Thyroid gland (tissue), 4 donors: ENCODE results near the gene PMEPA1. TPM values are rescaled to one million over a fixed set of nuclear protein-coding genes. Genes with fewer than 3 reads are reported as not detected.

ENCODE experiments used
- DNase-seq, 2 donors: peaks; one replicate each; pipeline ENCODE4 v3.0.0-alpha.2; 2019
- H3K27ac ChIP-seq, 3 donors: fragments of 200-600 bp; sonication (generic); 1 replicate in 2 of 3; 2 replicates in 1 of 3; pipeline ENCODE4 v1.5.1; 2016 to 2019; ENCODE audit warnings: mild to moderate bottlenecking in 1 of 3, moderate library complexity in 1 of 3
- H3K27me3 ChIP-seq: fragments of 200-600 bp; sonication (generic); one replicate; pipeline ENCODE4 v1.5.1; 2019
- H3K36me3 ChIP-seq, 2 donors: fragments of 200-600 bp; sonication (generic); one replicate each; pipeline ENCODE4 v1.5.1; 2016 to 2019
- H3K4me1 ChIP-seq, 2 donors: fragments of 200-600 bp; sonication (generic); one replicate each; pipeline ENCODE4 v1.5.1; 2017 to 2019
- H3K4me3 ChIP-seq, 3 donors: fragments of 200-600 bp; sonication (generic); replicated peaks in 1 of 3; 1 replicate in 2 of 3; 2 replicates in 1 of 3; pipeline ENCODE4 v1.5.1; 2016; ENCODE audit warnings: mild to moderate bottlenecking in 1 of 3
- H3K9me3 ChIP-seq: fragments of 200-600 bp; sonication (generic); one replicate; pipeline ENCODE4 v1.5.1; 2017
- CTCF ChIP-seq, 6 experiments: fragments of 200-600 bp in 3 of 6; fragments of 450-650 bp in 3 of 6; sonication (generic) in 3 of 6; IDR thresholded peaks; one replicate each; pipeline ENCODE4 v1.5.1; 2016 to 2019; ENCODE audit warnings: antibody characterized with exemption in 6 of 6, mild to moderate bottlenecking in 2 of 6, inconsistent platforms in 1 of 6, moderate library complexity in 1 of 6
- POLR2A ChIP-seq, 2 donors: fragments of 450-650 bp; IDR thresholded peaks; one replicate each; pipeline ENCODE4 v1.6.1; 2017; ENCODE audit warnings: antibody characterized with exemption in 2 of 2, mild to moderate bottlenecking in 2 of 2, moderate library complexity in 1 of 2
- WGBS, 2 donors: methylation state at CpG; one replicate each; pipeline ENCODE4 v1.1.5; 2017; 5-methylcytosine and 5-hydroxymethylcytosine counted together
- intact Hi-C: fragments of 100-400 bp; cut with DNase I; formaldehyde crosslinking; loops from one replicate; pipeline ENCODE4 v1.15.1; 2023
- total RNA-seq, 4 donors: library from RNA; depleted of rRNA; stranded (reverse); fragments of >200 nt; gene quantifications; one replicate each; pipeline ENCODE4 v1.2.3, GENCODE V29; 2016

The PMEPA1 gene
- total RNA-seq, 4 donors from 2014 or later = 6.5 to 12.6 (median 8.3) TPM

- no peaks in the 10 kb centered on the region for H3K36me3 ChIP-seq
- 85 to 89% methylated on average over 4 of the region's 4 CpGs for WGBS, 2 donors
- no peak for TF ChIP-seq CTCF (IDR thresholded peaks at IDR 0.05)
- no peak for TF ChIP-seq POLR2A (IDR thresholded peaks at IDR 0.05)
Observed at GRCh38 chr20:57728762-57729161, 18.9 kb upstream of the PMEPA1 start.

GRCh38 chr20:57727863-57728262 lies 18.0 kb upstream of the PMEPA1 start:
- Histone ChIP-seq H3K27ac (no peak overlapping the region), H3K4me3 (no peak overlapping the region), H3K27me3 (no peaks in the 10 kb centered on the region), H3K9me3 (no peaks in the 10 kb centered on the region), H3K36me3 (no peaks in the 10 kb centered on the region), H3K4me1 (no peaks in the 10 kb centered on the region)
- whole genome bisulfite sequencing, 2 donors = 75 to 76% methylated on average over 3 of the region's 3 CpGs
- DNase-seq = no peak
- intact Hi-C loops = no loop called here
- TF ChIP-seq POLR2A (IDR thresholded peaks at IDR 0.05) (no peak), CTCF (IDR thresholded peaks at IDR 0.05) (no peak)

More at GRCh38 chr20:57728762-57729161, 18.9 kb upstream of the PMEPA1 start:
- intact Hi-C loops = no loop called here
- Histone ChIP-seq H3K4me3 (no peak overlapping the region), H3K4me1 (no peaks in the 10 kb centered on the region), H3K9me3 (no peaks in the 10 kb centered on the region), H3K27me3 (no peaks in the 10 kb centered on the region), H3K27ac (no peak overlapping the region)
- DNase-seq = no peak

DNA sequence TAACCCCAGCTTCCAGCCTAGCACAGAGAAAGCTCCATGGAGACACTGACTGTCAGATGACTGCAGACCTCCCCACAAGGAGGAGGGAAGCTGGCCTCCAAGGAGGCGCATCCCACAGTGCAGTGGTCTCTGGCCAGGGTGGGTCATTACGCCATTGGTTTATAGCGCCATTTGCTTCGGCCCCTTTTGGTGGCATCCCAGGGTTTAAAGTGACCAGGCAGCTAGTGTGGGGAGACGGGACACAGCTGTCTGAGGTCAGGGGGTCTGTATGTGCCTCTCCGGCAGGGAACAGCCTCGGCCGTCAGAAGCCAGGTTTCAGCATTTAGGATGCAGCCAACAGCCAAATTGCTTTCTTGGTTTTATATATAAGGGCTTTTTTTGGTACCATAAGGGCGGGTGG lies 15.8 kb upstream of the PMEPA1 start:
- 93% methylated on average over 5 to 9 of the region's 9 CpGs for WGBS, 2 donors
- H3K27me3 ChIP-seq = no peaks in the 10 kb centered on the region
- H3K27ac ChIP-seq = no peak overlapping the region
- H3K4me1 ChIP-seq = no peaks in the 10 kb centered on the region
- no peak overlapping the region for H3K4me3 ChIP-seq
- intact Hi-C loops = no loop called here
- TF ChIP-seq CTCF (IDR thresholded peaks at IDR 0.05) (no peak), POLR2A (IDR thresholded peaks at IDR 0.05) (no peak)
- H3K9me3 ChIP-seq = no peaks in the 10 kb centered on the region
- no peaks in the 10 kb centered on the region for H3K36me3 ChIP-seq
- DNase-seq = no peak

DNA sequence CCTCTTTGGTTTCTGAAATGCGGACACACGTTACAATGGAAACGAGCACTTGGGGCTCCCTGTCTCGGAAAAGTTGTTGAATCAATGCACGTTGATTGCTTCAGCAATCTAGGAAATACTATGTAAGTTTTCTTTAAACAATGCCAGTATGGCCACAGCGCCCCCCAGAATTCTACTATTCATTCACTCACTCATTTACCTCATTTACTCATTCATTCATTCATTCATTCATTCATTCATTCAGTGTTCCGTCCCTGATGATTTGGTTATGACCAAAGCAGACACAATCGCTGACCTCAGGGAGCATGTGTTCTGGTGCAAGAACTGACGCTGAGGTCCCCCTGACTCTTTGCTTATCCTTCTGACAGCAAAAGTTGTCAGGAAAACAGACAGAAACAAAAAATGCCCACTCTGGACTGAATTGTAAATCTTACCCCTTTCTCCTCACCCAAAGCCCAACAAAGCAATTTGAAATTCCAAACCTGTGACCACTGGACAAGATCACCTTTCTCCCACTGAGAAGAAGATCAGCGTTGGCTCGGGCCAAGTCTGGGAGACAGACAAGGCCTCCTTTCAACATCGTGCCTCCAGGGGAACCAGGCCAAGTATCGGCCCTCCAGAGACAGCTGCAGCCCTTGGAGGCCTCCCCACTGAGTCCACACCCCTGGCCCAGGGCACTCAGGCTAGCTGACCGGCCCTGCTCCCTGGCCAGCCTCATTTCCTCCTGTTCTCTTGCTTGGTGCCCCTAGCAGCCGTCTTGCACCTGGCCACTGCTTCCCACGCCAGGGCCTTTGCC lies 15.0 kb upstream of the PMEPA1 start:
- Histone ChIP-seq H3K4me3 (no peak overlapping the region), H3K9me3 (no peaks in the 10 kb centered on the region), H3K27ac (no peak overlapping the region), H3K4me1 (no peaks in the 10 kb centered on the region), H3K27me3 (no peaks in the 10 kb centered on the region), H3K36me3 (no peaks in the 10 kb centered on the region)
- DNase-seq = no peak
- intact Hi-C loops = no loop called here
- TF ChIP-seq POLR2A (IDR thresholded peaks at IDR 0.05) (no peak), CTCF (IDR thresholded peaks at IDR 0.05) (no peak)
- WGBS, 2 donors = 81 to 83% methylated on average over 16 of the region's 16 CpGs

DNA sequence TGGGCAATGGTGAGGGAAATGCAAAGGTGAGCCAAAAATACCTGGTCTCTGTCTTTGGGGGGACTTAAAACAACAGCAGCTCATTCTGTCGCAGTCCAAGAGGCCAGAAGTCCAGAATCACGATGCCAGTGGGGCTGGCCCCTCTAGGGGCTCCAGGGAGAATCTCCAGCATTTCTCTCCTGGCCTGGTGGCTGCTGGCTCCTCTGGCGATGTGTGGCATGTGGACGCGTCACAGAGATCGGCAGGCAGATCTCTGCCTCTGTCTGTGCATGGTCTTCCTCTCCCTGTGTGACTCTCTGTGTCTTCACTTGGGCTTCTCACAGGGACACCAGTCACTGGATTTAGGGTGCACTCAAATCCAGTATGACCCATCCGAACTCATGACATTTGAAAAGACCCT lies 14.0 kb upstream of the PMEPA1 start:
- Histone ChIP-seq H3K4me1 (peaks cover 0 to 3% of the 10 kb centered on the region in 2 donors), H3K36me3 (no peaks in the 10 kb centered on the region), H3K27ac (no peak overlapping the region), H3K9me3 (no peaks in the 10 kb centered on the region), H3K27me3 (no peaks in the 10 kb centered on the region), H3K4me3 (no peak overlapping the region)
- no peak for DNase-seq
- TF ChIP-seq CTCF (IDR thresholded peaks at IDR 0.05) = no peak
- TF ChIP-seq POLR2A (IDR thresholded peaks at IDR 0.05) = no peak
- intact Hi-C loops = no loop called here
- 69 to 91% methylated on average over 7 of the region's 7 CpGs for WGBS, 2 donors
